Lung (tissue), 12 donors: ENCODE results near the gene NOTCH3. TPM values are rescaled to one million over a fixed set of nuclear protein-coding genes. Genes with fewer than 3 reads are reported as not detected.

Source experiments
- ATAC-seq: fragments of 200-7000 bp; cut with Tn5 transposase; one replicate; pipeline ENCODE4 v1.9.1; 2020; ENCODE audit warnings: moderate number of reproducible peaks; ENCODE audit not compliant: insufficient read depth, low FRiP score
- DNase-seq, 3 donors: peaks; one replicate each; pipeline ENCODE4 v3.0.0-alpha.2; 2013 to 2017
- H3K27ac ChIP-seq, 2 donors: one replicate each; pipeline ENCODE4 v1.5.1; 2013; ENCODE audit warnings: mild to moderate bottlenecking in 2 of 2, moderate library complexity in 2 of 2, control low read depth in 1 of 2, inconsistent platforms in 1 of 2, low read depth in 1 of 2, low read length in 1 of 2
- H3K27me3 ChIP-seq, 3 donors: one replicate each; pipeline ENCODE4 v1.5.1; 2013; ENCODE audit warnings: low read length in 2 of 3; ENCODE audit not compliant: control insufficient read depth in 3 of 3, insufficient read depth in 3 of 3
- H3K36me3 ChIP-seq, 4 donors: one replicate each; pipeline ENCODE4 v1.5.1; 2013; ENCODE audit warnings: low read length in 4 of 4, mild to moderate bottlenecking in 1 of 4, moderate library complexity in 1 of 4; ENCODE audit not compliant: control insufficient read depth in 4 of 4, insufficient read depth in 4 of 4
- H3K4me1 ChIP-seq, 5 donors: one replicate each; pipeline ENCODE4 v1.5.1; 2013; ENCODE audit warnings: low read length in 5 of 5, mild to moderate bottlenecking in 2 of 5, moderate library complexity in 1 of 5; ENCODE audit not compliant: control insufficient read depth in 5 of 5, insufficient read depth in 5 of 5
- H3K4me3 ChIP-seq: one replicate; pipeline ENCODE4 v1.5.1; 2013; ENCODE audit warnings: mild to moderate bottlenecking, control low read depth, moderate library complexity
- H3K9ac ChIP-seq, 2 donors: one replicate each; pipeline ENCODE4 v1.5.1; 2013; ENCODE audit warnings: low read length in 2 of 2, control low read depth in 1 of 2; ENCODE audit not compliant: insufficient read depth in 1 of 2
- H3K9me3 ChIP-seq, 4 donors: one replicate each; pipeline ENCODE4 v1.5.1; 2013; ENCODE audit warnings: low read length in 3 of 4, mild to moderate bottlenecking in 1 of 4, moderate library complexity in 1 of 4; ENCODE audit not compliant: control insufficient read depth in 4 of 4, insufficient read depth in 3 of 4
- WGBS, 2 donors: extraction: QIAGEN DNeasy Blood & Tissue Kit; methylation state at CpG; one replicate each; pipeline ENCODE4 v1.1.7; 2013; 5-methylcytosine and 5-hydroxymethylcytosine counted together
- polyA plus RNA-seq, 2 donors: library from polyadenylated mRNA; stranded (reverse); fragments of 200-250 nt; gene quantifications; one replicate each; pipeline ENCODE4 v1.2.1, GENCODE V29; 2013
- total RNA-seq, 2 donors: library from RNA; depleted of rRNA in 1 of 2; stranded (reverse); fragments of >200 nt in 1 of 2; gene quantifications; one replicate each; pipeline ENCODE4 v1.2.1, GENCODE V29; 2014 to 2021
- TF ChIP-seq, protein P1 (sequence below): IDR thresholded peaks from 2 replicates; pipeline ENCODE4 v1.5.1; 2012; ENCODE audit warnings: mild to moderate bottlenecking; ENCODE audit errors: control extremely low read depth, extremely low read depth
- donor health status: control.
- donor health status: control.
- donor health status: Bipolar disorder and iron deficiency.
- donor health status: healthy.
- donor health status: DM: yes; HTN: yes; CAD: no.

NOTCH3 gene
- total and polyA plus RNA-seq, 4 donors: 13.1 to 81.7 (median 43.1) TPM

DNA sequence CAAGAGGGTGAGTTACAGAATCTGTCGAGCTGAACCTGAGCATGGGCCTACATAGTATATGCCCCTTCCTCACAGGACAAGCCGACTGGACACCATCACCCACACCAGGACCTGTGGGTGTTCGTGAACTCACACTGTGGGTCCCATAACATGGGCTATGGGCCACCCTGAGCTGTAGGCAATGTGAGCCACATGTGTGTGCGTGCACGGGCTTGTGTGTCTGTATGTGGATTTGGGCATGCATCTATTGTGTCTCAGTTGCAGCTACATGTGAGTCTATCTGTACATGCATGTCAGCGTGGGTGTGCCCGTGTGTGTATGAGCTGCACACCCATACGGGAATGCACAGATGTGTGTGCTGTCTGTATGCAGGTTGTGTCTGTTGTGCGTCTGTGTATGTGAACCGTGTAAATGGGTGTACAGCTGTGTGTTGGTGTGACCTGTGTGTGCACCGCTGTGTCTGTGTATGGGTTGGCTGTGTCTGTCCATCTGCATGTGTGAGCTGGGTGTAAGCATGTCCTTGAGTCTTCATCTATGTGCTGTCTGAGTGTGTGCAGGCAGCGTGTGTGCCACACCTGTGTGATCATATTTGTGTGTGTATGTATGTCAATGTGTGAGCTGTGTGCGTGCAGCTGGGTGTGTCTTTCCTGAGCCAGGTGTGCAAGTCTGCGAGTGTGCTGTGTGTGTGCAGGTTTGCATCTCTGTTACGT lies 1.7 kb downstream of the NOTCH3 start:
- peaks cover 0 to 7% (median 3%) of the 10 kb centered on the region in 4 donors for H3K36me3 ChIP-seq
- peaks cover 0 to 16% (median 11%) of the 10 kb centered on the region in 5 donors for H3K4me1 ChIP-seq
- peak overlapping the region; percentile 14 for H3K4me3 ChIP-seq
- H3K27me3 ChIP-seq: no peaks in the 10 kb centered on the region
- H3K27ac ChIP-seq: peak overlapping the region in 1 of 2 donors; percentile 20
- TF ChIP-seq, protein P1, sequence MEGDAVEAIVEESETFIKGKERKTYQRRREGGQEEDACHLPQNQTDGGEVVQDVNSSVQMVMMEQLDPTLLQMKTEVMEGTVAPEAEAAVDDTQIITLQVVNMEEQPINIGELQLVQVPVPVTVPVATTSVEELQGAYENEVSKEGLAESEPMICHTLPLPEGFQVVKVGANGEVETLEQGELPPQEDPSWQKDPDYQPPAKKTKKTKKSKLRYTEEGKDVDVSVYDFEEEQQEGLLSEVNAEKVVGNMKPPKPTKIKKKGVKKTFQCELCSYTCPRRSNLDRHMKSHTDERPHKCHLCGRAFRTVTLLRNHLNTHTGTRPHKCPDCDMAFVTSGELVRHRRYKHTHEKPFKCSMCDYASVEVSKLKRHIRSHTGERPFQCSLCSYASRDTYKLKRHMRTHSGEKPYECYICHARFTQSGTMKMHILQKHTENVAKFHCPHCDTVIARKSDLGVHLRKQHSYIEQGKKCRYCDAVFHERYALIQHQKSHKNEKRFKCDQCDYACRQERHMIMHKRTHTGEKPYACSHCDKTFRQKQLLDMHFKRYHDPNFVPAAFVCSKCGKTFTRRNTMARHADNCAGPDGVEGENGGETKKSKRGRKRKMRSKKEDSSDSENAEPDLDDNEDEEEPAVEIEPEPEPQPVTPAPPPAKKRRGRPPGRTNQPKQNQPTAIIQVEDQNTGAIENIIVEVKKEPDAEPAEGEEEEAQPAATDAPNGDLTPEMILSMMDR: no peak
- no peak overlapping the region for H3K9ac ChIP-seq
- 75 to 89% methylated on average over 15 of the region's 15 CpGs for WGBS, 2 donors
- no peak for ATAC-seq
- DNase-seq: no peak
- H3K9me3 ChIP-seq: no peaks in the 10 kb centered on the region

DNA sequence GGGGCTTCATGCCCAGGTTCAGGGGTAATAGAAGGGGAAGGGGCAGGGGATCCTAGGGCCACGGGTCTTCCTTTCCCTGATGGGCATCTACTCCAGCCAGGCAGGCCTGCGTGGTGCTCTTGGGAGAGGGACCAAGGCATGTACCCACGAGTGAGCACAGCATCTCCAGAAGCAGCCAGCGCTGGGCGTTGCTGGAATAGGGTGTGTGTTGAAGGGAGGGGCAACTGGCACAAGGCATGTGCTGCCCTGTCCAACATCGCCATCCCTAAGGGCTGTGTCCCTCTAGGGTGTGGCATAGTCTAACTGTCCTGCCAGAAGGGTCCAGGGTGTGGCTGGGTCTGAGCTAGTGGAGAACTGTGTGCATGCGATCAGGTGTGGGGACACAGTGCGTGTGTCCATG lies 2.9 kb downstream of the NOTCH3 start:
- H3K9me3 ChIP-seq: no peaks in the 10 kb centered on the region
- peak overlapping the region in 1 of 2 donors; percentile 24 for H3K27ac ChIP-seq
- peaks cover 0 to 10% (median 3%) of the 10 kb centered on the region in 4 donors for H3K36me3 ChIP-seq
- no peak overlapping the region for H3K9ac ChIP-seq
- H3K4me3 ChIP-seq: no peak overlapping the region
- H3K4me1 ChIP-seq: peaks cover 0 to 16% (median 11%) of the 10 kb centered on the region in 5 donors
- no peaks in the 10 kb centered on the region for H3K27me3 ChIP-seq
- TF ChIP-seq, protein P1: no peak
- 29 to 37% methylated on average over 6 to 8 of the region's 8 CpGs for WGBS, 2 donors
- DNase-seq (no peak), ATAC-seq (no peak)

DNA sequence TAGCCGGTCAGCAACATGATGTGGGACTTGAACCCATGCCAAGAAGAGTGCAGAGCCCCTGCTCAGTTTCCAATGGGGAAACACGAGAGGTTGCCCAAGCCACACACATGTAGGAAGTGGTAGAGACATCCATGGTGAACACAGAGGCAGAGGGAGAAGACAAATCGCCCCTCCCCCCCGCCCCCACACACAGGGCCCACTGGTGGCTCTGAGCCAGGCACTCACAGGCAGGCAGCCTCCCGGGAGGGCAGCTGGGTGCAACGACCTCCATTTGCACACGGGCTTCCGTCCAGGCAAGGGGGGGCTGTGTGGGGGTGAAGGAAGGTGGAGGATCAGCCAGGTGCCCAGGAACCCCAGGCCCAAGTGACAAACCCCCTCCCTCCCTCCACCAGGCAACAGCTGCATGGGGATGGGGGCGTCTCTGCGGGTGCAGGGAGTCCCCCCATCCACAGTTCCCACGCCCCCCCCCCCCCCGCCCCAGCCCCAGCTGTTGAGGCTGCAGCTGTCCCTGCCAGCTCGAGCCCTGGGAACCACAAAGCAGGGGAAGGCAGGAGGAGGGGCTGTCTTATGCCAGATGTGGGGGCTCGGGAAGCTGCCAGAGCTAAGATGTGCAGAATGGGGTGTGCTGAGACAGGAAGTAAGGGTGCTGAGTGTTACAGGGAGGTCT lies 3.4 kb downstream of the NOTCH3 start:
- H3K27ac ChIP-seq: no peak overlapping the region

More for the DNA sequence above, 3.4 kb downstream of the NOTCH3 start:
- H3K9ac ChIP-seq: no peak overlapping the region
- H3K9me3 ChIP-seq: no peaks in the 10 kb centered on the region
- peaks cover 0 to 16% (median 11%) of the 10 kb centered on the region in 5 donors for H3K4me1 ChIP-seq
- DNase-seq (peak; percentile 54 to 69 (median 65)), ATAC-seq (no peak)
- TF ChIP-seq, protein P1: no peak
- H3K27me3 ChIP-seq: no peaks in the 10 kb centered on the region
- no peak overlapping the region for H3K4me3 ChIP-seq
- WGBS, 2 donors: 9 to 21% methylated on average over 12 to 14 of the region's 14 CpGs
- peaks cover 0 to 10% (median 4%) of the 10 kb centered on the region in 4 donors for H3K36me3 ChIP-seq
